Lower leg skin (tissue), 4 donors: ENCODE results near the gene SCN8A. TPM values are rescaled to one million over a fixed set of nuclear protein-coding genes. Genes with fewer than 3 reads are reported as not detected.
A peak's percentile ranks its signal among the peaks of the same experiment; 100 is the strongest.

Experiments
- DNase-seq, 2 donors: peaks; one replicate each; pipeline ENCODE4 v3.0.0-alpha.2; 2019; ENCODE audit warnings: low spot score in 2 of 2
- H3K4me3 ChIP-seq: fragments of 200-600 bp; sonication (generic); 2 replicates; pipeline ENCODE4 v1.5.1; 2017; ENCODE audit warnings: mild to moderate bottlenecking, low read depth; ENCODE audit not compliant: poor library complexity, severe bottlenecking
- CTCF ChIP-seq, 3 donors: fragments of 450-650 bp; IDR thresholded peaks; one replicate each; pipeline ENCODE4 v1.5.1; 2016; ENCODE audit warnings: antibody characterized with exemption in 3 of 3, mild to moderate bottlenecking in 3 of 3, moderate library complexity in 2 of 3
- POLR2A ChIP-seq, 2 donors: fragments of 450-650 bp; IDR thresholded peaks; one replicate each; pipeline ENCODE4 v1.6.1; 2016 to 2017; ENCODE audit warnings: antibody characterized with exemption in 2 of 2, mild to moderate bottlenecking in 1 of 2, moderate library complexity in 1 of 2
- WGBS, 2 donors: methylation state at CpG; one replicate each; pipeline ENCODE4 v1.1.5; 2018; 5-methylcytosine and 5-hydroxymethylcytosine counted together
- intact Hi-C: fragments of 100-400 bp; cut with DNase I; formaldehyde crosslinking; loops from one replicate; pipeline ENCODE4 v1.15.0; 2023; ENCODE audit warnings: low total_unique reads
- total RNA-seq, 4 donors: library from RNA; depleted of rRNA; stranded (reverse); fragments of >200 nt; gene quantifications; one replicate each; pipeline ENCODE4 v1.1.0, GENCODE V29; 2016

SCN8A gene
- total RNA-seq, 4 donors from 2014 or later, result 0.42 to 0.80 (median 0.65) TPM

- DNase-seq, result peak in 1 of 2 donors; percentile 29
- H3K4me3 ChIP-seq, result no peak overlapping the region
- intact Hi-C loops, result no loop called here
- 42 to 56% methylated on average over 2 of the region's 2 CpGs for WGBS, 2 donors
- TF ChIP-seq POLR2A (IDR thresholded peaks at IDR 0.05) (no peak), CTCF (IDR thresholded peaks at IDR 0.05) (no peak)
These were observed 161.3 kb downstream of the SCN8A start for GRCh38 chr12:51752234-51752889.

- intact Hi-C loops, result no loop called here
- no peak for DNase-seq
- no peak overlapping the region for H3K4me3 ChIP-seq
- TF ChIP-seq CTCF (IDR thresholded peaks at IDR 0.05), result no peak
- no peak for TF ChIP-seq POLR2A (IDR thresholded peaks at IDR 0.05)
These were observed 163.1 kb downstream of the SCN8A start for GRCh38 chr12:51753980-51754675.

DNA sequence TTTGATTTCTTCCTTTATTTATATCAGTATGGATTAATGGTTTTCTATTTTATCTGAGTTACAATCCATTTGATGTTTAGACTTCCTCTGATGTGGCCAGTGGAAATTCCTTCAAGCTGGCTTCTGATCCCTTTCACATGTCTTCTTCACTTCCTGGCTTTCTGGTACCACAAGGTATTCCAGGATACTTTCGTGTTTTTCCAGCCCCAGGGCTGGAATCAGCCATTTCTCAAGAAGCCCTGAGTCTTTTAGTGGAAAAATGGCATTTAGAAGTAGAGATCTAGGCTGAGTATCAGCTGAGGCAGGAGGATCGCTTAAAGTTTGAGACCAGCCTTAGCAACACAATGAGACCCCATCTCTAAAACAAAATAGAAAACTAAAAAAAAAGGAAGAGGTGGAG, 164.2 kb downstream of the SCN8A start:
- intact Hi-C loops, result no loop called here
- no peak overlapping the region for H3K4me3 ChIP-seq
- 73 to 83% methylated on average over 2 of the region's 2 CpGs for WGBS, 2 donors
- TF ChIP-seq CTCF (IDR thresholded peaks at IDR 0.05), result no peak
- no peak for TF ChIP-seq POLR2A (IDR thresholded peaks at IDR 0.05)
- no peak for DNase-seq

DNA sequence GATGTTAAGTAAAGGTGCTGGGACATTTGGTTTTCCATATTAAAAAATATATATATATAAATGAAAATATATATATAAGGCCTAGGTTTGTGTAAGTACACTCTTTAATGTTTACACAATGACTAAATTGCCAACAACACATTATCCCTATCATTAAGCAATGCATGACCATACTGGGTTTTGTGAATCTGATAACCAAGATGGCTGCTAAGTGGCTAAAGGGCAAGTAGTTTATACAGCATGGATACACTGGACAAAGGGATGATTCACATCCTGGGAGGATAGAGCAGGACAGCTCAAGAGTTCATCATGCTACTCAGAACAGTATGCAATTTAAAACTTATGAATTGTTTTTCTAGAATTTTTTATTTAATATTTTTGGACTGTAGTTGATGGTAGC, 168.1 kb downstream of the SCN8A start:
- DNase-seq, result no peak
- intact Hi-C loops, result no loop called here
- no peak for TF ChIP-seq POLR2A (IDR thresholded peaks at IDR 0.05)
- H3K4me3 ChIP-seq, result no peak overlapping the region

DNA sequence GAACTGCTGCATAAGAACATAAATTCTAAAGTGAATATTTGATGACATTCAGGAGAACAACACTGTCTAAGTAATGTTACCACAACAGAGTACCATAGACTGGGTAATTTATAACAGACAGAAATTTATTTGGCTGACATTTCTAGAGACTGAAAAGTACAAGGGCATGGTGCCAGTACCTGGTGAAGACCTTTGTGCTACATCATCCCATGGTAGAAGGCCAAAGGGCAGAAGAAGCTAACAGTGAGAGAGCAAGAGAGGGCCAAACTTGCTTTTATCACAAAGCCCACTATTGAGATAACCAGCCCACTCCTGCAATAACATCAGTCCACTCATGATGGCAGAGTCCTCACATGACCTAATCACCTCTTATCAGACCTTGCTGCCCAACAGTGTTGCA, 168.7 kb downstream of the SCN8A start:
- DNase-seq, result no peak

GRCh38 chr12:51760231-51760630, 169.2 kb downstream of the SCN8A start:
- no peak for DNase-seq
- no peak for TF ChIP-seq CTCF (IDR thresholded peaks at IDR 0.05)
- no peak for TF ChIP-seq POLR2A (IDR thresholded peaks at IDR 0.05)
- WGBS, 2 donors, result 78 to 86% methylated on average over 1 of the region's 1 CpG
- intact Hi-C loops, result no loop called here
- H3K4me3 ChIP-seq, result no peak overlapping the region

More for the DNA sequence above, 168.7 kb downstream of the SCN8A start:
- intact Hi-C loops, result no loop called here
- TF ChIP-seq CTCF (IDR thresholded peaks at IDR 0.05), result no peak
- TF ChIP-seq POLR2A (IDR thresholded peaks at IDR 0.05), result no peak
- H3K4me3 ChIP-seq, result no peak overlapping the region
